ENCODE results near the gene YY1. TPM values are rescaled to one million over a fixed set of nuclear protein-coding genes. Genes with fewer than 3 reads are reported as not detected.

YY1 gene
- total RNA-seq, 1 experiment from 2014 or later = 73.3 TPM

DNA sequence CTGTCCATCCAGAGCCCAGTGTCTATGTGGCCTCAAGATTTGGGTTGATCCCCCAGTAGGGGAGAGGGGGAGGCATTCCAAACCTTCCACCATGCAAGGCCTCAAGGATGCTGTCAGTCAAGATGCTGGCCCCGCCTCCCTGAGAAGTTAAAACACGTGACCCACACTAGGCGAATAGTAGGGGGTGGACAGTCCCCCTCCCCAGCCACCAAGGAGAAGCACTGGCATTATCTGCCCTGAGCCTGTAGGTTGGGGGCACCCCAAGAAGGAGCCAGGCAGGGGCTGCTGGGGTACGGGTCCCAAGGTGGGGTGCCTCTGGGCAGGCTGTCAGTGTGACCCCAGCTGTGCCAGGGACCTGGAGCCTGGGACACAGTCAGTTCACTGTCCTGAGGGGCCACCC, 65.0 kb downstream of the YY1 start:
- H3K36me3 Mint-ChIP-seq (ENCODE audit: insufficient read depth, unreplicated experiment) = peaks cover 5% of the 10 kb centered on the region
- intact Hi-C loops (cut with micrococcal nuclease) = loop anchor here (2.0 kb wide), 1 partner anchor 73 kb away; the partner anchor contains the start of gene WDR25
- no peak for DNase-seq (ENCODE audit: unreplicated experiment)
- CTCF ChIA-PET = interaction anchor here (0.7 to 2.1 kb wide), 3 partner anchors 10 to 231 kb away, joined by 3 to 10 read pairs (median 8); no protein-coding TSS in a partner anchor
- TF ChIP-seq, protein P1, sequence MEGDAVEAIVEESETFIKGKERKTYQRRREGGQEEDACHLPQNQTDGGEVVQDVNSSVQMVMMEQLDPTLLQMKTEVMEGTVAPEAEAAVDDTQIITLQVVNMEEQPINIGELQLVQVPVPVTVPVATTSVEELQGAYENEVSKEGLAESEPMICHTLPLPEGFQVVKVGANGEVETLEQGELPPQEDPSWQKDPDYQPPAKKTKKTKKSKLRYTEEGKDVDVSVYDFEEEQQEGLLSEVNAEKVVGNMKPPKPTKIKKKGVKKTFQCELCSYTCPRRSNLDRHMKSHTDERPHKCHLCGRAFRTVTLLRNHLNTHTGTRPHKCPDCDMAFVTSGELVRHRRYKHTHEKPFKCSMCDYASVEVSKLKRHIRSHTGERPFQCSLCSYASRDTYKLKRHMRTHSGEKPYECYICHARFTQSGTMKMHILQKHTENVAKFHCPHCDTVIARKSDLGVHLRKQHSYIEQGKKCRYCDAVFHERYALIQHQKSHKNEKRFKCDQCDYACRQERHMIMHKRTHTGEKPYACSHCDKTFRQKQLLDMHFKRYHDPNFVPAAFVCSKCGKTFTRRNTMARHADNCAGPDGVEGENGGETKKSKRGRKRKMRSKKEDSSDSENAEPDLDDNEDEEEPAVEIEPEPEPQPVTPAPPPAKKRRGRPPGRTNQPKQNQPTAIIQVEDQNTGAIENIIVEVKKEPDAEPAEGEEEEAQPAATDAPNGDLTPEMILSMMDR (IDR thresholded peaks at IDR 0.05; ENCODE audit: unreplicated experiment) = no peak
- no peak overlapping the region for H3K4me3 Mint-ChIP-seq (ENCODE audit: unreplicated experiment)
- H3K27me3 Mint-ChIP-seq (ENCODE audit: insufficient read depth, unreplicated experiment) = no peaks in the 10 kb centered on the region
- POLR2A ChIA-PET = interaction anchor here (1.7 kb wide), 1 partner anchor 73 kb away, joined by 9 read pairs; the partner anchor contains the start of gene WDR25
- H3K9me3 Mint-ChIP-seq (ENCODE audit: unreplicated experiment) = no peaks in the 10 kb centered on the region
- no peak overlapping the region for H3K27ac Mint-ChIP-seq (ENCODE audit: low read depth, unreplicated experiment)
- peaks cover 32% of the 10 kb centered on the region for H3K4me1 Mint-ChIP-seq (ENCODE audit: insufficient read depth, unreplicated experiment)
- no TSS peak for BruUV-seq (replicated peaks)

DNA sequence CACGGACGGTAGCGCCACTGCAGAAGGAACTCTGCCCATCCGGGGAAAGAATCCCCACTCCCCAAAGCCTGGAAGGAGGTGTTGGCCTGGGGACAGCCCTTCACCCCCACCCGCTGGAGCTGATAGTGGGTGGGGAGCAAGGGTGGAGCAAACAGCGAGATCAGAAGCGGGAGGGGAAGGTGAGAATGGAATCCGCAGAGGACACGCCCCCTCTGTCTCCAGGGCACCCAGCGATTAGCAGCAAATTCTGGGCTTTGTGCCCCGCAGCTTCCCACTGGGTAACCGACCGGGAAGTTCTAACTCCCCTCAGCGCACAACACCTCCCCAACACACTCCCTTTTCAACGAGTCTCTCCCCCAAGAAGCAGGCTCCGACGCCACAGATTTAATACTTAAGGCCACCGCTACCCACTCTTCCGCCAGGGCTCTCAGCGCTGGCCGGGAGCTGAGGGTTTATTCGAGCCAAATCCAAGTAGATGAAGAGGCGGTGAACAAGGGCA, 65.9 kb downstream of the YY1 start:
- no peak overlapping the region for H3K27ac Mint-ChIP-seq (ENCODE audit: low read depth, unreplicated experiment)
- CTCF ChIA-PET = interaction anchor here (0.6 to 1.1 kb wide), 3 partner anchors 10 to 19 kb away, joined by 3 to 6 read pairs (median 3); no protein-coding TSS in a partner anchor
- TF ChIP-seq, protein P1 (IDR thresholded peaks at IDR 0.05; ENCODE audit: unreplicated experiment) = no peak
- H3K4me3 Mint-ChIP-seq (ENCODE audit: unreplicated experiment) = peak overlapping the region; percentile 87
- peaks cover 32% of the 10 kb centered on the region for H3K4me1 Mint-ChIP-seq (ENCODE audit: insufficient read depth, unreplicated experiment)
- intact Hi-C loops (cut with micrococcal nuclease) = loop anchor here (2.0 kb wide), 1 partner anchor 72 kb away; the partner anchor contains the start of gene WDR25
- H3K27me3 Mint-ChIP-seq (ENCODE audit: insufficient read depth, unreplicated experiment) = no peaks in the 10 kb centered on the region
- peaks cover 5% of the 10 kb centered on the region for H3K36me3 Mint-ChIP-seq (ENCODE audit: insufficient read depth, unreplicated experiment)
- no TSS peak for BruUV-seq (replicated peaks)
- POLR2A ChIA-PET = interaction anchor here (0.8 to 1.7 kb wide), 7 partner anchors 9 to 135 kb away, joined by 3 to 9 read pairs (median 4); partner anchors contain the start of gene WDR25
- DNase-seq (ENCODE audit: unreplicated experiment) = peak; percentile 46
- no peaks in the 10 kb centered on the region for H3K9me3 Mint-ChIP-seq (ENCODE audit: unreplicated experiment)

DNA sequence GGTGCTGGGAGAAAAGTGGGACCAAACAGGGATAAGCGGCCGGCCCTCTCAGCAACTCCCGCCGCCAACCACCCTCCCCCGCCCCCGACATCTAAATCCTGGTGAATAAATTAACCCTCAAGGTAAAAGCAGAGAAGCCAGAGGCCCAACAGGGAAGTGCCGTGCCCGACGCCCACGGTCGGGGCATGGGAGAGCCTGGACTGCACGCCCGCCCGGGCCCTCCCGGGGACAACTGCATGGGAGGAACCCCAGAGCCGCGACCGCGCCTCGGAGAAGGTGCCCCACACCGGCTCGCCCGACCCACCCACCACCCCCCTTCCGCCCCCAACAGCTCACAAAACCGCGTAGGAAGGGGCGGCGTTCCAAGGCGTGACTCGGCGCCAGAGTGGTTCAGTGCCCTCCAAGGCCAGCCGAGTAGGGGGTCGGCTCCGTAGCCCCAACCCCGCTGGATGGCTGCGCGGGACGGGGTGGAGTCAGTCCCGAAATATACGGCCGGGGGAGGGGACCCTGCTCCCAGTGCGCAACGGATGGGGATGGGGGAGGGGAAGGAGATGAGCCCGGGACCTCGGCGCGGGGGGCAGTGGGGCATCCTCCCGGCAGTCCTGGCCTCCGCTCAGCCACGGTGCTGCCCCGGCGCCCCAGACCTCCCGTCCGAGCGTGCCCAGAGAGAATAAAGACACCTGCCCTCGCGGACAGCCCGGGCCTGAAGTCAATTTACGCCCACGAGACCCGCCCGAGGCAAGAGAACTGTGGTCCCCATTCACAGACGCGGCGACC, 66.6 kb downstream of the YY1 start:
- TF ChIP-seq, protein P1 (IDR thresholded peaks at IDR 0.05; ENCODE audit: unreplicated experiment) = no peak
- ChIA-PET CTCF (interaction anchor here (0.6 to 1.1 kb wide), 2 partner anchors 18 to 20 kb away, joined by 3 to 6 read pairs; no protein-coding TSS in a partner anchor), POLR2A (interaction anchor here (0.7 to 1.7 kb wide), 8 partner anchors 8 to 134 kb away, joined by 3 to 9 read pairs (median 4); partner anchors contain the start of gene WDR25)
- Mint-ChIP-seq H3K4me3 (ENCODE audit: unreplicated experiment) (peak overlapping the region; percentile 87), H3K9me3 (ENCODE audit: unreplicated experiment) (no peaks in the 10 kb centered on the region), H3K27me3 (ENCODE audit: insufficient read depth, unreplicated experiment) (no peaks in the 10 kb centered on the region), H3K36me3 (ENCODE audit: insufficient read depth, unreplicated experiment) (peaks cover 5% of the 10 kb centered on the region), H3K27ac (ENCODE audit: low read depth, unreplicated experiment) (no peak overlapping the region), H3K4me1 (ENCODE audit: insufficient read depth, unreplicated experiment) (peaks cover 32% of the 10 kb centered on the region)
- no peak for DNase-seq (ENCODE audit: unreplicated experiment)
- BruUV-seq (replicated peaks) = no TSS peak
- intact Hi-C loops (cut with micrococcal nuclease) = loop anchor here (2.0 kb wide), 1 partner anchor 71 kb away; the partner anchor contains the start of gene WDR25

All from MCF 10A (cell line).